ENCODE results near the gene PTGR1.
"Not testable (repeated sequence)": the region's sequence is repeated elsewhere in the genome, so short reads cannot be mapped to it uniquely, and the experiment has no call there.

PTGR1 gene

GRCh38 chr9:111613436-111614040 lies 14.1 kb upstream of the PTGR1 start:
- no peak for DNase-seq (ENCODE audit: low read depth in 3 of 3)

GRCh38 chr9:111610845-111611244 lies 11.4 kb upstream of the PTGR1 start:
- no peak for DNase-seq (ENCODE audit: low read depth in 3 of 3)

- no peak for DNase-seq (ENCODE audit: low read depth in 3 of 3)
Measured at GRCh38 chr9:111610149-111610548, 10.7 kb upstream of the PTGR1 start.

- no peak for DNase-seq (ENCODE audit: low read depth in 3 of 3)
Measured at GRCh38 chr9:111605041-111605559, 5.7 kb upstream of the PTGR1 start.

GRCh38 chr9:111604054-111604615 lies 4.7 kb upstream of the PTGR1 start:
- DNase-seq (ENCODE audit: low read depth in 3 of 3): no peak

GRCh38 chr9:111603041-111603440 lies 3.6 kb upstream of the PTGR1 start:
- no peak for DNase-seq (ENCODE audit: low read depth in 3 of 3)

- DNase-seq (ENCODE audit: low read depth in 3 of 3): no peak
Measured at GRCh38 chr9:111601237-111602018, 2.0 kb upstream of the PTGR1 start.

GRCh38 chr9:111599955-111600343 lies 502 bp upstream of the PTGR1 start:
- DNase-seq (ENCODE audit: low read depth in 3 of 3): no peak

GRCh38 chr9:111598733-111599091 lies 735 bp downstream of the PTGR1 start:
- no peak for DNase-seq (ENCODE audit: low read depth in 3 of 3)

GRCh38 chr9:111597852-111598732 lies 1.4 kb downstream of the PTGR1 start:
- peak in 2 of 3 experiments; percentile 22 to 44 for DNase-seq (ENCODE audit: low read depth in 3 of 3)

GRCh38 chr9:111588846-111589245 lies 10.6 kb downstream of the PTGR1 start:
- DNase-seq (ENCODE audit: low read depth in 3 of 3): no peak

GRCh38 chr9:111586378-111586777 lies 13.1 kb downstream of the PTGR1 start:
- no peak for DNase-seq (ENCODE audit: low read depth in 3 of 3)

GRCh38 chr9:111582888-111583287 lies 16.6 kb downstream of the PTGR1 start:
- DNase-seq (ENCODE audit: low read depth in 3 of 3): no peak

GRCh38 chr9:111572950-111573604 lies 26.4 kb downstream of the PTGR1 start:
- DNase-seq (ENCODE audit: low read depth in 3 of 3): no peak

GRCh38 chr9:111568127-111568526 lies 31.3 kb downstream of the PTGR1 start:
- not testable (repeated sequence) for DNase-seq (ENCODE audit: low read depth in 3 of 3)

- no peak for DNase-seq (ENCODE audit: low read depth in 3 of 3)
Measured at GRCh38 chr9:111566234-111566633, 33.2 kb downstream of the PTGR1 start.

- no peak for DNase-seq (ENCODE audit: low read depth in 3 of 3)
Measured at GRCh38 chr9:111561165-111561719, 38.2 kb downstream of the PTGR1 start.

GRCh38 chr9:111559000-111559610 lies 40.3 kb downstream of the PTGR1 start:
- DNase-seq (ENCODE audit: low read depth in 3 of 3): no peak

- not testable (repeated sequence) for DNase-seq (ENCODE audit: low read depth in 3 of 3)
Measured at GRCh38 chr9:111555425-111555824, 44.0 kb downstream of the PTGR1 start.

- no peak for DNase-seq (ENCODE audit: low read depth in 3 of 3)
Measured at GRCh38 chr9:111548623-111549022, 50.8 kb downstream of the PTGR1 start.
